ENCODE data around the gene ANKRD62. TPM values are rescaled to one million over a fixed set of nuclear protein-coding genes. Genes with fewer than 3 reads are reported as not detected.

The ANKRD62 gene
- total RNA-seq, 1 experiment from 2014 or later, result not detected

DNA sequence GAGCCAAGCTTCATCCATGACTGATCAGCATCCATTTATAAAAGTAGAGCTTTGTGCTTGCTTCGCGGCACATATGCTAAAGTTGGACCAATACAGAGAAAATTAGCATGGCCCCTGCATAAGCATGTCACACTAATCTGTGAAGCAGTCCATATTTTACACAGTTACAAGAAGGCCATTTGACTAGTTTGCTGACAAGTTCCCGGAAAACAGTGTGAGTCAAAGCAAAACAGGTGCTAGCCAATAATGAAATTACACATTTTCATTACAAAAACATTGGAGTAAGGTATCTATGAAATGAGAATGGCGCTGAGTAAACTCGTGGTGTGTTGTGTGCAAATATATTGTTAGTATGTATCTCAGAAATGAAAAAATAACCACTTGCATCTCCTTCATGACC lies 4.7 kb downstream of the ANKRD62 start:
- H3K36me3 ChIP-seq (ENCODE audit: insufficient read depth, low read length, poor library complexity, severe bottlenecking), result no peaks in the 10 kb centered on the region
- CTCF ChIA-PET, result no interaction called here
- H3K9me3 ChIP-seq (ENCODE audit: low read depth, low read length, poor library complexity, severe bottlenecking), result no peaks in the 10 kb centered on the region
- no peak overlapping the region for H3K4me3 ChIP-seq (ENCODE audit: low read depth, low read length, poor library complexity, severe bottlenecking)
- BruUV-seq (replicated peaks), result no TSS peak
- no peak for TF ChIP-seq EZH2 (IDR thresholded peaks at IDR 0.05; ENCODE audit: borderline replicate concordance, low read depth, low read length, poor library complexity, severe bottlenecking)
- TF ChIP-seq CTCF (conservative IDR thresholded peaks at IDR 0.05; ENCODE audit: low read depth, low read length), result no peak
- no peak overlapping the region for H3K27ac ChIP-seq (ENCODE audit: low read depth, low read length, poor library complexity, severe bottlenecking)
- intact Hi-C loops (cut with micrococcal nuclease; ENCODE audit: unreplicated experiment), result no loop called here
- no peak for DNase-seq (ENCODE audit: low spot score)
- POLR2A ChIA-PET (ENCODE audit: low non-redundant PET), result no interaction called here
- H3K27me3 ChIP-seq (replicated peaks; ENCODE audit: insufficient read depth, low read depth, low read length, poor library complexity), result peaks cover 34% of the 10 kb centered on the region
- no peaks in the 10 kb centered on the region for H3K4me1 ChIP-seq (ENCODE audit: insufficient read depth, low read length, poor library complexity, severe bottlenecking)

DNA sequence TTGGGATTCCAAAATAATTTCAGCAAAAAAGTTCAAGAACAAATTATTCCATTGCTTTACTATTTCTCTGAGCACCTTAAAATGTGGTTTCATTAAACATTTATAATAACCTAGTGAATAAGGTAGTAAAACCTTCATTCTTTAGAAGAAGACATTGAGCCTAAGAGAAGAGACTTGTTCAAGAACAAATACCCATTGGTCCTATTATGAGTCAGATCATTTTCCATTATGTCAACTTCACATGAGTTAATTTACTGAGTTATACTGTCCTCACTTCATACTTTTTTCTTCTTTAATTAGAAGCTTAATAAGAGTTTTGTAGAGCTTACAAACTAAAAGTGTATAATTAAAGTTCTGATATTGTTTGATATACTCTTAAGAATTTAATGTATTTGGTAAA lies 5.5 kb downstream of the ANKRD62 start:
- TF ChIP-seq CTCF (conservative IDR thresholded peaks at IDR 0.05; ENCODE audit: low read depth, low read length), result no peak
- no peak for DNase-seq (ENCODE audit: low spot score)
- Histone ChIP-seq H3K27ac (ENCODE audit: low read depth, low read length, poor library complexity, severe bottlenecking) (no peak overlapping the region), H3K4me3 (ENCODE audit: low read depth, low read length, poor library complexity, severe bottlenecking) (no peak overlapping the region), H3K36me3 (ENCODE audit: insufficient read depth, low read length, poor library complexity, severe bottlenecking) (no peaks in the 10 kb centered on the region), H3K4me1 (ENCODE audit: insufficient read depth, low read length, poor library complexity, severe bottlenecking) (no peaks in the 10 kb centered on the region), H3K9me3 (ENCODE audit: low read depth, low read length, poor library complexity, severe bottlenecking) (no peaks in the 10 kb centered on the region), H3K27me3 (replicated peaks; ENCODE audit: insufficient read depth, low read depth, low read length, poor library complexity) (peaks cover 41% of the 10 kb centered on the region)
- ChIA-PET CTCF (no interaction called here), POLR2A (ENCODE audit: low non-redundant PET) (no interaction called here)
- no TSS peak for BruUV-seq (replicated peaks)
- intact Hi-C loops (cut with micrococcal nuclease; ENCODE audit: unreplicated experiment), result no loop called here

GRCh38 chr18:12101266-12101665 lies 7.6 kb downstream of the ANKRD62 start:
- POLR2A ChIA-PET (ENCODE audit: low non-redundant PET), result no interaction called here
- intact Hi-C loops (cut with micrococcal nuclease; ENCODE audit: unreplicated experiment), result no loop called here
- Histone ChIP-seq H3K27ac (ENCODE audit: low read depth, low read length, poor library complexity, severe bottlenecking) (no peak overlapping the region), H3K9me3 (ENCODE audit: low read depth, low read length, poor library complexity, severe bottlenecking) (no peaks in the 10 kb centered on the region), H3K27me3 (replicated peaks; ENCODE audit: insufficient read depth, low read depth, low read length, poor library complexity) (peaks cover 60% of the 10 kb centered on the region), H3K36me3 (ENCODE audit: insufficient read depth, low read length, poor library complexity, severe bottlenecking) (no peaks in the 10 kb centered on the region), H3K4me3 (ENCODE audit: low read depth, low read length, poor library complexity, severe bottlenecking) (no peak overlapping the region), H3K4me1 (ENCODE audit: insufficient read depth, low read length, poor library complexity, severe bottlenecking) (no peaks in the 10 kb centered on the region)
- no peak for DNase-seq (ENCODE audit: low spot score)
- CTCF ChIA-PET, result no interaction called here
- no TSS peak for BruUV-seq (replicated peaks)
- TF ChIP-seq EZH2 (IDR thresholded peaks at IDR 0.05; ENCODE audit: borderline replicate concordance, low read depth, low read length, poor library complexity, severe bottlenecking) (no peak), CTCF (conservative IDR thresholded peaks at IDR 0.05; ENCODE audit: low read depth, low read length) (no peak)
